Measurements from ENCODE around the gene RHBDL1. TPM values are rescaled to one million over a fixed set of nuclear protein-coding genes. Genes with fewer than 3 reads are reported as not detected.

The RHBDL1 gene
- total and polyA plus RNA-seq, 9 of the 15 experiments (the other 6 are each of a cell fraction or from before 2014, with no cell fraction given) = 0.03 to 5.6 (median 1.3) TPM; not detected in 1

GRCh38 chr16:674968-675883 lies at the start of gene RHBDL1 (continued):
- TF ChIP-seq ZBTB5 (IDR thresholded peaks at IDR 0.05) (no peak), GABPA (tag; conservative IDR thresholded peaks at IDR 0.05; ENCODE audit: low read depth) (no peak), HOXB6 (CRISPR knock-in tag; IDR thresholded peaks at IDR 0.05; ENCODE audit: borderline replicate concordance) (no peak), TSC22D4 (tag; IDR thresholded peaks at IDR 0.05) (no peak), ZNF324 (CRISPR knock-in tag; IDR thresholded peaks at IDR 0.05) (no peak), ZNF347 (CRISPR knock-in tag; IDR thresholded peaks at IDR 0.05; ENCODE audit: low read depth) (no peak), SIN3B (IDR thresholded peaks at IDR 0.05; ENCODE audit: low read depth) (no peak; the same call in 1 of the 2 replicates), RREB1 (CRISPR knock-in tag; IDR thresholded peaks at IDR 0.05) (no peak), ZSCAN29 (IDR thresholded peaks at IDR 0.05) (no peak)
- TF ChIP-seq, protein P1, sequence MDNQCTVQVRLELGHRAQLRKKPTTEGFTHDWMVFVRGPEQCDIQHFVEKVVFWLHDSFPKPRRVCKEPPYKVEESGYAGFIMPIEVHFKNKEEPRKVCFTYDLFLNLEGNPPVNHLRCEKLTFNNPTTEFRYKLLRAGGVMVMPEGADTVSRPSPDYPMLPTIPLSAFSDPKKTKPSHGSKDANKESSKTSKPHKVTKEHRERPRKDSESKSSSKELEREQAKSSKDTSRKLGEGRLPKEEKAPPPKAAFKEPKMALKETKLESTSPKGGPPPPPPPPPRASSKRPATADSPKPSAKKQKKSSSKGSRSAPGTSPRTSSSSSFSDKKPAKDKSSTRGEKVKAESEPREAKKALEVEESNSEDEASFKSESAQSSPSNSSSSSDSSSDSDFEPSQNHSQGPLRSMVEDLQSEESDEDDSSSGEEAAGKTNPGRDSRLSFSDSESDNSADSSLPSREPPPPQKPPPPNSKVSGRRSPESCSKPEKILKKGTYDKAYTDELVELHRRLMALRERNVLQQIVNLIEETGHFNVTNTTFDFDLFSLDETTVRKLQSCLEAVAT (IDR thresholded peaks at IDR 0.05) = peak in 1 of 2 experiments; percentile 32; a peak in 1 of 4 replicates

Measured in K562 (cell line).